GM18502 (cell line): ENCODE data around the gene TMPRSS7.
"Not testable (repeated sequence)": the region's sequence is repeated elsewhere in the genome, so short reads cannot be mapped to it uniquely, and the experiment has no call there.

ENCODE experiments used
- ATAC-seq: cut with Tn5 transposase; IDR thresholded peaks from one replicate; pipeline ENCODE4 v1.9.1; 2021; ENCODE audit warnings: mild to moderate bottlenecking; ENCODE audit not compliant: unreplicated experiment, poor library complexity

TMPRSS7 gene

GRCh38 chr3:112053229-112053628 is 18.7 kb downstream of the TMPRSS7 start:
- no peak for ATAC-seq

GRCh38 chr3:112056451-112056929 is 22.0 kb downstream of the TMPRSS7 start:
- ATAC-seq = no peak

GRCh38 chr3:112059497-112059896 is 25.0 kb downstream of the TMPRSS7 start:
- ATAC-seq = no peak

- no peak for ATAC-seq
Measured at GRCh38 chr3:112061152-112061551, 26.6 kb downstream of the TMPRSS7 start.

GRCh38 chr3:112072387-112073060 is 38.0 kb downstream of the TMPRSS7 start:
- ATAC-seq = not testable (repeated sequence)

- ATAC-seq = no peak
Measured at GRCh38 chr3:112074006-112074405, 39.5 kb downstream of the TMPRSS7 start.

- ATAC-seq = peak; percentile 97
Measured at GRCh38 chr3:112074616-112075497, 40.3 kb downstream of the TMPRSS7 start.

GRCh38 chr3:112078125-112079083 is 43.9 kb downstream of the TMPRSS7 start:
- peak; percentile 58 for ATAC-seq

GRCh38 chr3:112083239-112083638 is 48.7 kb downstream of the TMPRSS7 start:
- ATAC-seq = no peak

- ATAC-seq = no peak
Measured at GRCh38 chr3:112084980-112085705, 50.6 kb downstream of the TMPRSS7 start.

- no peak for ATAC-seq
Measured at GRCh38 chr3:112085735-112086075, 51.2 kb downstream of the TMPRSS7 start.

- ATAC-seq = peak; percentile 90
Measured at GRCh38 chr3:112086076-112086854, 51.7 kb downstream of the TMPRSS7 start, which contains the start of gene C3orf52. Gene C3orf52, plus strand, starts transcription at chr3:112086389. Its CDS starts 19 bp downstream, at chr3:112086408.

- ATAC-seq = no peak
Measured at GRCh38 chr3:112086875-112087524, 52.5 kb downstream of the TMPRSS7 start.

- no peak for ATAC-seq
Measured at GRCh38 chr3:112087746-112088145, 53.2 kb downstream of the TMPRSS7 start.

- no peak for ATAC-seq
Measured at GRCh38 chr3:112088944-112089343, 54.4 kb downstream of the TMPRSS7 start.

- no peak for ATAC-seq
Measured at GRCh38 chr3:112089956-112090886, 55.7 kb downstream of the TMPRSS7 start.

GRCh38 chr3:112090887-112091586 is 56.5 kb downstream of the TMPRSS7 start:
- no peak for ATAC-seq
